ENCODE data around the gene RUFY1. TPM values are rescaled to one million over a fixed set of nuclear protein-coding genes. Genes with fewer than 3 reads are reported as not detected.

The RUFY1 gene
- total and polyA plus RNA-seq, 9 of the 15 experiments (the other 6 are each of a cell fraction or from before 2014, with no cell fraction given), result 5.0 to 41.7 (median 29.6) TPM

DNA sequence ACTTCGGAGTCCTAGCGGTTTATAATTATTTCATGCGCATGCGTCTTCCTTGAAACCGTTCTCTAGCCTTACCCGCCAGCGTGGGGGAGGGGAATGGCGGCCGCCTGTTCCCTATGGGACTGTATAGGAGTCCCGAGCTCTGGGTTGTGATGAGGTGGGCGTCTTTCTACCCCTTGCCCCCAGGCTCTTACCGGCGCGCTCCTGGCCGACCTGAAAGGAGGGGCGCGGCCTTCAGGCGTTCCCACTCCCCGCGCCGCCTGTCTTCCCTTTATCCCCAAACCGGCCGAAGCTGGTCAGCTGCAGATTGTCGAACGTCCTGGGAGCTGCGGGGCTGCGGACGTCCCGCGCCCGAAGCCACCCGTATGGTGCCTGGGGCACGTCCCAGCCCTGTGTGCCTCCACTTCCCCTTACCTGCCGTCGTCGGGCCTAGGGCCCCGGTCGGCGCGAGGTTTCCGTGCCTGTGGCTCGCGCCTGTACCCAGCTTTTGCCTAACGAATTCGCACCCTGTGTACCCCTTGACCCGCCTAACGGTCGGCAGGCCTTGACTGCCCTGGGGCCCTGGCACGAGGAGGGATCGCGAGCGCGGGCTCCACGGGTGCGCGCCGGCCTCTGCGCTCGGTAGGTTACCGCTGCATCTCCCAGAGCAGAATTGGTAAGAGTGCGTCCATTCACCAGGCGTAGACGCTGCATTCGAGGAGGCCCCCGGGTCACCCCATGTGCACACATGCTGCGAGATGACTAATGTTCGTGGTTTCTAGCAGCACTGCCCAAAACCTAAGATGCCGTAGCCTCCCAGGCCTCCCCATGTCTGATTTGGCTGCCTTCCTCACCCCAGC, 73.8 kb downstream of the RUFY1 start (continued):
- TF ChIP-seq ZNF766 (CRISPR knock-in tag; conservative IDR thresholded peaks at IDR 0.05) (peak; percentile 83; the same call in 1 of the 2 replicates), CAMTA2 (CRISPR knock-in tag; conservative IDR thresholded peaks at IDR 0.05) (no peak), MEIS2 (IDR thresholded peaks at IDR 0.05; ENCODE audit: partially characterized antibody) (no peak), POLR3A (IDR thresholded peaks at IDR 0.05; ENCODE audit: borderline replicate concordance, extremely low read depth, insufficient read depth, insufficient read length) (no peak), LEF1 (IDR thresholded peaks at IDR 0.05) (0 out of 2 replicates have a peak, but pooled peaks have one; percentile 52), ZNF24 (IDR thresholded peaks at IDR 0.05) (no peak), ETV1 (tag; conservative IDR thresholded peaks at IDR 0.05; ENCODE audit: low read depth) (no peak; the same call in 1 of the 2 replicates), DPF2 (IDR thresholded peaks at IDR 0.05) (no peak; the same call in 1 of the 2 replicates), ZNF146 (CRISPR knock-in tag; IDR thresholded peaks at IDR 0.05; ENCODE audit: unreplicated experiment) (no peak), SIRT6 (IDR thresholded peaks at IDR 0.05; ENCODE audit: low read depth, low read length) (no peak), HLTF (IDR thresholded peaks at IDR 0.05) (no peak), RAD21 (CRISPR knock-in tag; conservative IDR thresholded peaks at IDR 0.05 in 1 of 2, IDR thresholded peaks at IDR 0.05 in 1 of 2) (no peak), ZNF408 (CRISPR knock-in tag; IDR thresholded peaks at IDR 0.05; ENCODE audit: low read depth) (no peak), MTF1 (CRISPR knock-in tag; IDR thresholded peaks at IDR 0.05; ENCODE audit: borderline replicate concordance) (no peak), ID3 (CRISPR knock-in tag; IDR thresholded peaks at IDR 0.05) (no peak), ID3 (tag; IDR thresholded peaks at IDR 0.05) (peak; percentile 89), RBM22 (IDR thresholded peaks at IDR 0.05; ENCODE audit: low read depth, low read length, poor library complexity, severe bottlenecking) (no peak), SMARCB1 (IDR thresholded peaks at IDR 0.05; ENCODE audit: insufficient read length, low read depth) (no peak)
- TF ChIP-seq, protein P1, sequence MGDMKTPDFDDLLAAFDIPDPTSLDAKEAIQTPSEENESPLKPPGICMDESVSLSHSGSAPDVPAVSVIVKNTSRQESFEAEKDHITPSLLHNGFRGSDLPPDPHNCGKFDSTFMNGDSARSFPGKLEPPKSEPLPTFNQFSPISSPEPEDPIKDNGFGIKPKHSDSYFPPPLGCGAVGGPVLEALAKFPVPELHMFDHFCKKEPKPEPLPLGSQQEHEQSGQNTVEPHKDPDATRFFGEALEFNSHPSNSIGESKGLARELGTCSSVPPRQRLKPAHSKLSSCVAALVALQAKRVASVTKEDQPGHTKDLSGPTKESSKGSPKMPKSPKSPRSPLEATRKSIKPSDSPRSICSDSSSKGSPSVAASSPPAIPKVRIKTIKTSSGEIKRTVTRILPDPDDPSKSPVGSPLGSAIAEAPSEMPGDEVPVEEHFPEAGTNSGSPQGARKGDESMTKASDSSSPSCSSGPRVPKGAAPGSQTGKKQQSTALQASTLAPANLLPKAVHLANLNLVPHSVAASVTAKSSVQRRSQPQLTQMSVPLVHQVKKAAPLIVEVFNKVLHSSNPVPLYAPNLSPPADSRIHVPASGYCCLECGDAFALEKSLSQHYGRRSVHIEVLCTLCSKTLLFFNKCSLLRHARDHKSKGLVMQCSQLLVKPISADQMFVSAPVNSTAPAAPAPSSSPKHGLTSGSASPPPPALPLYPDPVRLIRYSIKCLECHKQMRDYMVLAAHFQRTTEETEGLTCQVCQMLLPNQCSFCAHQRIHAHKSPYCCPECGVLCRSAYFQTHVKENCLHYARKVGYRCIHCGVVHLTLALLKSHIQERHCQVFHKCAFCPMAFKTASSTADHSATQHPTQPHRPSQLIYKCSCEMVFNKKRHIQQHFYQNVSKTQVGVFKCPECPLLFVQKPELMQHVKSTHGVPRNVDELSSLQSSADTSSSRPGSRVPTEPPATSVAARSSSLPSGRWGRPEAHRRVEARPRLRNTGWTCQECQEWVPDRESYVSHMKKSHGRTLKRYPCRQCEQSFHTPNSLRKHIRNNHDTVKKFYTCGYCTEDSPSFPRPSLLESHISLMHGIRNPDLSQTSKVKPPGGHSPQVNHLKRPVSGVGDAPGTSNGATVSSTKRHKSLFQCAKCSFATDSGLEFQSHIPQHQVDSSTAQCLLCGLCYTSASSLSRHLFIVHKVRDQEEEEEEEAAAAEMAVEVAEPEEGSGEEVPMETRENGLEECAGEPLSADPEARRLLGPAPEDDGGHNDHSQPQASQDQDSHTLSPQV (IDR thresholded peaks at IDR 0.05), result peak; percentile 97
- TF ChIP-seq, protein P2, sequence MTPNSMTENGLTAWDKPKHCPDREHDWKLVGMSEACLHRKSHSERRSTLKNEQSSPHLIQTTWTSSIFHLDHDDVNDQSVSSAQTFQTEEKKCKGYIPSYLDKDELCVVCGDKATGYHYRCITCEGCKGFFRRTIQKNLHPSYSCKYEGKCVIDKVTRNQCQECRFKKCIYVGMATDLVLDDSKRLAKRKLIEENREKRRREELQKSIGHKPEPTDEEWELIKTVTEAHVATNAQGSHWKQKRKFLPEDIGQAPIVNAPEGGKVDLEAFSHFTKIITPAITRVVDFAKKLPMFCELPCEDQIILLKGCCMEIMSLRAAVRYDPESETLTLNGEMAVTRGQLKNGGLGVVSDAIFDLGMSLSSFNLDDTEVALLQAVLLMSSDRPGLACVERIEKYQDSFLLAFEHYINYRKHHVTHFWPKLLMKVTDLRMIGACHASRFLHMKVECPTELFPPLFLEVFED (CRISPR knock-in tag; conservative IDR thresholded peaks at IDR 0.05), result no peak
